Measurements from ENCODE around the gene ARHGAP19. TPM values are rescaled to one million over a fixed set of nuclear protein-coding genes. Genes with fewer than 3 reads are reported as not detected.

Gene ARHGAP19
- total RNA-seq, 1 experiment from 2014 or later, result 28.9 TPM

- no TSS peak for BruUV-seq (replicated peaks)
- Histone ChIP-seq H3K27me3 (ENCODE audit: control insufficient read depth, insufficient read depth, low read length) (no peaks in the 10 kb centered on the region), H3K4me3 (ENCODE audit: low read depth in 2 of 2, low read length in 2 of 2) (no peak overlapping the region), H3K27ac (ENCODE audit: low read length) (no peak overlapping the region), H3K36me3 (ENCODE audit: control insufficient read depth, insufficient read depth, low read length) (no peaks in the 10 kb centered on the region), H3K9me3 (ENCODE audit: control insufficient read depth, insufficient read depth, low read depth, low read length) (no peaks in the 10 kb centered on the region), H3K4me1 (ENCODE audit: control insufficient read depth, insufficient read depth, low read length) (no peaks in the 10 kb centered on the region)
- ChIA-PET CTCF (no interaction called here), POLR2A (no interaction called here)
- no peak for ATAC-seq
- in situ Hi-C loops (cut with HindIII; ENCODE audit: low pct_unique_long_range_greater_than_20kb, low sequenced_read_pairs), result no loop called here
- TF ChIP-seq CTCF (IDR thresholded peaks at IDR 0.05) (no peak), TCF7L2 (IDR thresholded peaks at IDR 0.05; ENCODE audit: low read depth, low read length) (no peak), SIN3A (IDR thresholded peaks at IDR 0.05; ENCODE audit: borderline replicate concordance, insufficient read depth, low read depth, low read length) (no peak), REST (IDR thresholded peaks at IDR 0.05; ENCODE audit: insufficient read depth in 1 of 2, low read depth in 2 of 2, low read length in 1 of 2) (no peak), POLR2AphosphoS5 (IDR thresholded peaks at IDR 0.05; ENCODE audit: low read depth, low read length) (no peak)
- intact Hi-C loops (cut with micrococcal nuclease; ENCODE audit: unreplicated experiment), result no loop called here
- no peak for DNase-seq (ENCODE audit: low read depth, low spot score)
These were observed 8.5 kb upstream of the ARHGAP19 start for GRCh38 chr10:97300980-97301379.

- H3K4me1 ChIP-seq (ENCODE audit: control insufficient read depth, insufficient read depth, low read length), result peaks cover 8% of the 10 kb centered on the region; the same call in 1 of the 2 replicates
- DNase-seq (ENCODE audit: low read depth, low spot score) (no peak), ATAC-seq (no peak)
- in situ Hi-C loops (cut with HindIII; ENCODE audit: low pct_unique_long_range_greater_than_20kb, low sequenced_read_pairs), result no loop called here
- POLR2A ChIA-PET, result no interaction called here
- no peaks in the 10 kb centered on the region for H3K27me3 ChIP-seq (ENCODE audit: control insufficient read depth, insufficient read depth, low read length)
- BruUV-seq (replicated peaks), result no TSS peak
- H3K36me3 ChIP-seq (ENCODE audit: control insufficient read depth, insufficient read depth, low read length), result no peaks in the 10 kb centered on the region
- intact Hi-C loops (cut with micrococcal nuclease; ENCODE audit: unreplicated experiment), result no loop called here
- no peaks in the 10 kb centered on the region for H3K9me3 ChIP-seq (ENCODE audit: control insufficient read depth, insufficient read depth, low read depth, low read length)
- CTCF ChIA-PET, result interaction anchor here (0.9 kb wide), 1 partner anchor 10 kb away, joined by 3 read pairs; no protein-coding TSS in a partner anchor
- TF ChIP-seq SIN3A (IDR thresholded peaks at IDR 0.05; ENCODE audit: borderline replicate concordance, insufficient read depth, low read depth, low read length) (no peak), REST (IDR thresholded peaks at IDR 0.05; ENCODE audit: insufficient read depth in 1 of 2, low read depth in 2 of 2, low read length in 1 of 2) (no peak)
- peak overlapping the region; percentile 18; the same call in 1 of the 2 replicates for H3K27ac ChIP-seq (ENCODE audit: low read length)
- H3K4me3 ChIP-seq (ENCODE audit: low read depth in 2 of 2, low read length in 2 of 2), result no peak overlapping the region
These were observed 5.8 kb upstream of the ARHGAP19 start for GRCh38 chr10:97298223-97298571.

All from Panc1 (cell line).